A673 (cell line): ENCODE results near the gene MYL9. TPM values are rescaled to one million over a fixed set of nuclear protein-coding genes. Genes with fewer than 3 reads are reported as not detected.

Experiments
- BruUV-seq: library from RNA; stranded (reverse); fragments of 400-500 nt; replicated peaks from 2 replicates; lab custom pipeline; 2021; lab: Mats Ljungman, UMichigan
- CTCF ChIA-PET: fragments of 300-600 bp; sonication (Branson Sonifier 250); formaldehyde crosslinking; loops from one replicate; lab custom pipeline; 2022; ENCODE audit warnings: antibody characterized with exemption; lab: Charles Lee
- POLR2A ChIA-PET: fragments of 300-600 bp; sonication (Branson Sonifier 250); formaldehyde crosslinking; loops from one replicate; lab custom pipeline; 2022; ENCODE audit warnings: antibody characterized with exemption; ENCODE audit not compliant: low non-redundant PET; lab: Charles Lee
- DNase-seq: peaks from one replicate; pipeline ENCODE4 v3.0.0-alpha.2; 2015; ENCODE audit warnings: low spot score
- H3K27ac ChIP-seq: fragments of 200-600 bp; sonication (generic); 2 replicates; pipeline ENCODE4 v1.5.1; 2016; ENCODE audit warnings: mixed run types, low read depth, mild to moderate bottlenecking, mixed read lengths, antibody characterized with exemption, low read length; ENCODE audit not compliant: poor library complexity, severe bottlenecking
- H3K27me3 ChIP-seq: fragments of 200-600 bp; sonication (generic); replicated peaks from 2 replicates; pipeline ENCODE4 v1.6.1; 2017; ENCODE audit warnings: mixed run types, low read depth, mild to moderate bottlenecking, mixed read lengths, antibody characterized with exemption, low read length; ENCODE audit not compliant: insufficient read depth, poor library complexity
- H3K36me3 ChIP-seq: fragments of 200-600 bp; sonication (generic); 2 replicates; pipeline ENCODE4 v1.6.1; 2016; ENCODE audit warnings: mixed run types, mild to moderate bottlenecking, mixed read lengths, antibody characterized with exemption, low read length; ENCODE audit not compliant: insufficient read depth, poor library complexity, severe bottlenecking
- H3K4me1 ChIP-seq: fragments of 200-600 bp; sonication (generic); 2 replicates; pipeline ENCODE4 v1.6.1; 2017; ENCODE audit warnings: mixed run types, mild to moderate bottlenecking, mixed read lengths, antibody characterized with exemption, low read length; ENCODE audit not compliant: insufficient read depth, poor library complexity, severe bottlenecking
- H3K4me3 ChIP-seq: fragments of 200-600 bp; sonication (generic); 2 replicates; pipeline ENCODE4 v1.5.1; 2016; ENCODE audit warnings: low read depth, mixed run types, mild to moderate bottlenecking, mixed read lengths, low read length; ENCODE audit not compliant: poor library complexity, severe bottlenecking
- H3K9me3 ChIP-seq: fragments of 200-600 bp; sonication (generic); 2 replicates; pipeline ENCODE4 v1.6.1; 2016; ENCODE audit warnings: mixed run types, low read depth, mild to moderate bottlenecking, mixed read lengths, antibody characterized with exemption, low read length; ENCODE audit not compliant: poor library complexity, severe bottlenecking
- CTCF ChIP-seq: fragments of 300-800, 200-600 bp; sonication (generic); conservative IDR thresholded peaks from 2 replicates; pipeline ENCODE4 v1.5.1; 2017; ENCODE audit warnings: low read depth, mild to moderate bottlenecking, antibody characterized with exemption, low read length, moderate library complexity, mixed read lengths
- EZH2 ChIP-seq: fragments of 200-600 bp; sonication (generic); IDR thresholded peaks from 2 replicates; pipeline ENCODE4 v1.6.1; 2017; ENCODE audit warnings: borderline replicate concordance, low read depth, mild to moderate bottlenecking, mixed read lengths, antibody characterized with exemption, low read length; ENCODE audit not compliant: poor library complexity, severe bottlenecking
- intact Hi-C: fragments of 100-400 bp; cut with micrococcal nuclease; formaldehyde crosslinking; loops from one replicate; pipeline ENCODE4 v1.10.0; 2022; ENCODE audit not compliant: unreplicated experiment
- total RNA-seq: library from RNA; stranded (reverse); gene quantifications from 2 replicates; pipeline ENCODE4 v1.2.3, GENCODE V29; 2021

Gene MYL9
- total RNA-seq, 1 experiment from 2014 or later, result not detected

- no TSS peak for BruUV-seq
These were observed 42.7 kb upstream of the MYL9 start for GRCh38 chr20:36498386-36499179.

DNA sequence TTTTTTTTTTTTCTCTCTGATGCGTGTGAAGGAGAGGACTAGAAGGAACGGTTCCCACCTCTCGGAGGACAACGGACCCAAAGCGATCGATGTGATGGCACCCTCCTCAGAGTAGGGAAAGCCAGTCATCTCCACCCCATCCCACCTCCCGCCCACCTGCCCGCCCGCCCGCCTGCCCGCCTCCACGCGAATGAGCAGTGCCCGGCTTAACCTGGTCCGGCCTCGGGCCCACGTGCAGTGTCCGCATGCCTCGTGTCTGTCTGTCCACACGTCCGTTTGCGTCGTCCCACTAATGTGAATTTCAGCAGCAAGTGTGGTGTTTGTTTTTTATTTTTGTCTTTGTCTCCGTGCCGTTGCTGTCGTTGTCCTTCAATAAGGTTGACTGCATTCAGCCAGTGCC is 42.1 kb upstream of the MYL9 start:
- Histone ChIP-seq H3K36me3 (peaks cover 35% of the 10 kb centered on the region), H3K4me1 (no peaks in the 10 kb centered on the region), H3K9me3 (no peaks in the 10 kb centered on the region), H3K4me3 (no peak overlapping the region), H3K27ac (no peak overlapping the region), H3K27me3 (no peaks in the 10 kb centered on the region)
- ChIA-PET POLR2A (no interaction called here), CTCF (no interaction called here)
- DNase-seq, result no peak
- intact Hi-C loops, result no loop called here
- no TSS peak for BruUV-seq
- TF ChIP-seq EZH2, result no peak
- TF ChIP-seq CTCF, result no peak

More at GRCh38 chr20:36498386-36499179, 42.7 kb upstream of the MYL9 start:
- TF ChIP-seq EZH2, result no peak
- no peak for TF ChIP-seq CTCF
- ChIA-PET POLR2A (no interaction called here), CTCF (no interaction called here)
- intact Hi-C loops, result no loop called here
- H3K27ac ChIP-seq, result no peak overlapping the region
- H3K36me3 ChIP-seq, result peaks cover 29% of the 10 kb centered on the region
- no peaks in the 10 kb centered on the region for H3K27me3 ChIP-seq
- H3K9me3 ChIP-seq, result no peaks in the 10 kb centered on the region
- H3K4me1 ChIP-seq, result no peaks in the 10 kb centered on the region
- no peak overlapping the region for H3K4me3 ChIP-seq
- no peak for DNase-seq

DNA sequence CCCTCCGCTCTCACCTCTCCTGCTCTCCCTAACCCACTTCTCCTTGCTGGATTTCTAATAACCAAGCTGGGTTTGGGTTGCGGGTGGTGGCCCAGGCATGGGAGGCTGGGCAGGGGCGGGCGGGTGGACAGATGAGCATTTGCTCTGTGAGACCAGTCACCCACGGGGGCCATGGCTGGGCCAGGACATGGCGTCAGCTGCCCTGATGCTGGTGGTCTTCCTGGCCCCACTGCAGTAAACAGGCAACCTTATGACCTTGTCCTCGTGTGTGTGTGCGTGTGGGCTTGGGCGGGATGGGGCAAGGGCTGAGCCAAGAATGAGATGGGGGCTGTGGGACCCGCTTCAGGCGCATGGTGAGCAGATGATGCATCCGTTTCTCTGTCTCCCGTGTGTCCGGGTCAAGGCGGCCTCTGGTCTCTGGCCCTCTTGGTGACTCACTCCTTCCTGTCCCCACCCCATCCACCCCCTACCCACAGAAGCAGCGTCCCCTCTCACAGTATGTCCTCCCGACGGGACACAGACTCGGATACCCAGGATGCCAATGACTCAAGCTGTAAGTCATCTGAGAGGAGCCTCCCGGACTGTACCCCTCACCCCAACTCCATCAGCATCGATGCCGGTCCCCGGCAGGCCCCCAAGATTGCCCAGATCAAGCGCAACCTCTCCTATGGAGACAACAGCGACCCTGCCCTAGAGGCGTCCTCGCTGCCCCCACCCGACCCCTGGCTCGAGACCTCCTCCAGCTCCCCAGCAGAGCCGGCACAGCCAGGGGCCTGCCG is 41.4 kb upstream of the MYL9 start:
- H3K27me3 ChIP-seq, result no peaks in the 10 kb centered on the region
- intact Hi-C loops, result no loop called here
- no TSS peak for BruUV-seq
- ChIA-PET POLR2A (no interaction called here), CTCF (no interaction called here)
- no peaks in the 10 kb centered on the region for H3K4me1 ChIP-seq
- H3K9me3 ChIP-seq, result no peaks in the 10 kb centered on the region
- H3K36me3 ChIP-seq, result peaks cover 36% of the 10 kb centered on the region
- H3K4me3 ChIP-seq, result no peak overlapping the region
- no peak for DNase-seq
- TF ChIP-seq CTCF, result no peak
- TF ChIP-seq EZH2, result no peak
- H3K27ac ChIP-seq, result no peak overlapping the region
